Measurements from ENCODE around the gene METAP1.
"Not testable (repeated sequence)": the region's sequence is repeated elsewhere in the genome, so short reads cannot be mapped to it uniquely, and the experiment has no call there.

DNA sequence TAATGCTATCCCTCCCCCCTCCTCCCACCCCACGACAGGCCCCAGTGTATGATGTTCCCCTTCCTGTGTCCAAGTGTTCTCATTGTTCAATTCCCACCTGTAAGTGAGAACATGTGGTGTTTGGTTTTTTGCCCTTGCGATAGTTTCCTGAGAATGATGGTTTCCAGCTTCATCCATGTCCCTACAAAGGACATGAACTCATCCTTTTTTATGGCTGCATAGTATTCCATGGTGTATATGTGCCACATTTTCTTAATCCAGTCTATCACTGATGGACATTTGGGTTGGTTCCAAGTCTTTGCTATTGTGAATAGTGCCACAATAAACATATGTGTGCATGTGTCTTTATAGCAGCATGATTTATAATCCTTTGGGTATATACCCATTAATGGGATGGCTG lies 70.0 kb downstream of the METAP1 start:
- not testable (repeated sequence) for TF ChIP-seq POLR2AphosphoS5 (IDR thresholded peaks at IDR 0.05)
- TF ChIP-seq, protein P1, sequence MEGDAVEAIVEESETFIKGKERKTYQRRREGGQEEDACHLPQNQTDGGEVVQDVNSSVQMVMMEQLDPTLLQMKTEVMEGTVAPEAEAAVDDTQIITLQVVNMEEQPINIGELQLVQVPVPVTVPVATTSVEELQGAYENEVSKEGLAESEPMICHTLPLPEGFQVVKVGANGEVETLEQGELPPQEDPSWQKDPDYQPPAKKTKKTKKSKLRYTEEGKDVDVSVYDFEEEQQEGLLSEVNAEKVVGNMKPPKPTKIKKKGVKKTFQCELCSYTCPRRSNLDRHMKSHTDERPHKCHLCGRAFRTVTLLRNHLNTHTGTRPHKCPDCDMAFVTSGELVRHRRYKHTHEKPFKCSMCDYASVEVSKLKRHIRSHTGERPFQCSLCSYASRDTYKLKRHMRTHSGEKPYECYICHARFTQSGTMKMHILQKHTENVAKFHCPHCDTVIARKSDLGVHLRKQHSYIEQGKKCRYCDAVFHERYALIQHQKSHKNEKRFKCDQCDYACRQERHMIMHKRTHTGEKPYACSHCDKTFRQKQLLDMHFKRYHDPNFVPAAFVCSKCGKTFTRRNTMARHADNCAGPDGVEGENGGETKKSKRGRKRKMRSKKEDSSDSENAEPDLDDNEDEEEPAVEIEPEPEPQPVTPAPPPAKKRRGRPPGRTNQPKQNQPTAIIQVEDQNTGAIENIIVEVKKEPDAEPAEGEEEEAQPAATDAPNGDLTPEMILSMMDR (IDR thresholded peaks at IDR 0.05), result not testable (repeated sequence)

All from gastroesophageal sphincter (tissue), 3 donors.